Measurements from ENCODE around the gene ATXN1. TPM values are rescaled to one million over a fixed set of nuclear protein-coding genes. Genes with fewer than 3 reads are reported as not detected.

Gene ATXN1
- total RNA-seq, 1 experiment from 2014 or later = 5.6 TPM

GRCh38 chr6:16698162-16698533 lies 63.1 kb downstream of the ATXN1 start:
- no peak overlapping the region for H3K4me2 ChIP-seq (ENCODE audit: insufficient read depth, insufficient read length, low read length)
- no peak overlapping the region for H2BK120ac ChIP-seq (ENCODE audit: low read depth, low read length, poor library complexity, severe bottlenecking)
- TF ChIP-seq CTCF (conservative IDR thresholded peaks at IDR 0.05) = no peak
- no peaks in the 10 kb centered on the region for H3K27me3 ChIP-seq (ENCODE audit: insufficient read depth, low read length)
- H3K23ac ChIP-seq (ENCODE audit: insufficient read length, low read depth, low read length) = no peak overlapping the region
- no peak overlapping the region for H4K91ac ChIP-seq (ENCODE audit: insufficient read length, low read depth, low read length)
- H4K20me1 ChIP-seq (ENCODE audit: control insufficient read depth, insufficient read depth, insufficient read length) = no peaks in the 10 kb centered on the region
- Mint-ChIP-seq H3K4me3 (no peak overlapping the region), H3K27me3 (ENCODE audit: low read depth) (no peaks in the 10 kb centered on the region; the same call in 1 of the 2 replicates), H3K9me3 (0 out of 5 replicates have a peak, but pooled peaks cover 0 to 2% of the 10 kb centered on the region in 2 experiments), H3K36me3 (ENCODE audit: insufficient read depth in 1 of 3, low read depth in 3 of 3) (no peaks in the 10 kb centered on the region), H3K27ac (no peak overlapping the region), H3K4me1 (peaks cover 21 to 26% of the 10 kb centered on the region in 2 experiments)
- H3K9me3 ChIP-seq (ENCODE audit: control insufficient read depth, low read depth, low read length) = no peaks in the 10 kb centered on the region
- no peak overlapping the region for H2BK15ac ChIP-seq (ENCODE audit: low read depth, low read length)
- WGBS (ENCODE audit: extremely low coverage, insufficient read length, low lambda C conversion rate) = no CpG with 5 or more reads among the region's 1 CpG
- H4K5ac ChIP-seq (ENCODE audit: insufficient read length, low read depth, low read length) = no peak overlapping the region
- H3K14ac ChIP-seq (ENCODE audit: insufficient read depth, low read length) = no peak overlapping the region
- H3K56ac ChIP-seq (ENCODE audit: insufficient read length, low read depth, low read length) = no peak overlapping the region
- no peak overlapping the region for H3K18ac ChIP-seq (ENCODE audit: insufficient read length, low read depth, low read length)
- peaks cover 2% of the 10 kb centered on the region; the same call in 1 of the 2 replicates for H3K4me1 ChIP-seq (ENCODE audit: insufficient read depth, low read length)
- no peak overlapping the region for H2BK12ac ChIP-seq (ENCODE audit: insufficient read length, low read depth, low read length)
- H3K79me1 ChIP-seq (ENCODE audit: insufficient read depth, low read depth, low read length, poor library complexity, severe bottlenecking) = no peaks in the 10 kb centered on the region
- no peak overlapping the region for H2BK20ac ChIP-seq (ENCODE audit: low read depth, low read length, poor library complexity, severe bottlenecking)
- H2AFZ ChIP-seq (ENCODE audit: low read length) = no peak overlapping the region
- H3K9ac ChIP-seq (ENCODE audit: extremely low read depth, insufficient read length, low read length) = no peak overlapping the region
- no peaks in the 10 kb centered on the region for H3K23me2 ChIP-seq (ENCODE audit: insufficient read length, low read depth, low read length, poor library complexity, severe bottlenecking)
- H4K8ac ChIP-seq (replicated peaks; ENCODE audit: insufficient read length, low read depth, low read length) = no peak overlapping the region
- H3K27ac ChIP-seq (ENCODE audit: insufficient read length, low read depth, low read length) = no peak overlapping the region
- DNase-seq = no peak
- H2AK5ac ChIP-seq (ENCODE audit: insufficient read length, low read length) = no peak overlapping the region
- no peak overlapping the region for H3K4ac ChIP-seq (ENCODE audit: low read depth, low read length)
- H2BK5ac ChIP-seq (ENCODE audit: insufficient read length, low read length) = no peak overlapping the region
- no peak overlapping the region for H3T11ph ChIP-seq (ENCODE audit: low read length)
- no peaks in the 10 kb centered on the region for H3K79me2 ChIP-seq (ENCODE audit: insufficient read depth, low read length)
